HG03378 (cell line): ENCODE measurements around the gene ERCC1.

Experiments
- ATAC-seq: cut with Tn5 transposase; IDR thresholded peaks from one replicate; pipeline ENCODE4 v1.9.1; 2021; ENCODE audit warnings: mild to moderate bottlenecking, moderate library complexity; ENCODE audit not compliant: unreplicated experiment

The ERCC1 gene

GRCh38 chr19:45423589-45424190 is at the start of gene ERCC1:
TSS of gene ERCC1 (minus strand) at chr19:45423917. CDS start at chr19:45423374, 543 bp downstream.
- peak; percentile 51 for ATAC-seq

GRCh38 chr19:45473367-45473681 is 49.6 kb upstream of the ERCC1 start:
- ATAC-seq: no peak

GRCh38 chr19:45472563-45473366 is 49.0 kb upstream of the ERCC1 start:
- no peak for ATAC-seq

GRCh38 chr19:45471931-45472562 is 48.3 kb upstream of the ERCC1 start:
- ATAC-seq: no peak

- no peak for ATAC-seq
Measured at GRCh38 chr19:45471111-45471930, 47.6 kb upstream of the ERCC1 start.

- no peak for ATAC-seq
Measured at GRCh38 chr19:45470762-45471081, 47.0 kb upstream of the ERCC1 start.

- no peak for ATAC-seq
Measured at GRCh38 chr19:45469945-45470761, 46.4 kb upstream of the ERCC1 start.

GRCh38 chr19:45469132-45469944 is 45.6 kb upstream of the ERCC1 start:
- ATAC-seq: peak; percentile 48

- ATAC-seq: peak; percentile 26
Measured at GRCh38 chr19:45468803-45469131, 45.0 kb upstream of the ERCC1 start.

GRCh38 chr19:45468159-45468651 is 44.5 kb upstream of the ERCC1 start:
- peak; percentile 1 for ATAC-seq

- peak; percentile 46 for ATAC-seq
Measured at GRCh38 chr19:45467456-45468158, 43.9 kb upstream of the ERCC1 start, which contains the start of gene FOSB. TSS of gene FOSB (plus strand) at chr19:45467996. CDS start at chr19:45468587, 591 bp downstream.

- ATAC-seq: no peak
Measured at GRCh38 chr19:45467115-45467455, 43.4 kb upstream of the ERCC1 start.

GRCh38 chr19:45464852-45465441 is 41.2 kb upstream of the ERCC1 start:
- no peak for ATAC-seq

- ATAC-seq: no peak
Measured at GRCh38 chr19:45464274-45464673, 40.6 kb upstream of the ERCC1 start.

GRCh38 chr19:45463241-45463640 is 39.5 kb upstream of the ERCC1 start:
- no peak for ATAC-seq

- ATAC-seq: no peak
Measured at GRCh38 chr19:45462174-45462573, 38.5 kb upstream of the ERCC1 start.

- no peak for ATAC-seq
Measured at GRCh38 chr19:45460807-45461347, 37.2 kb upstream of the ERCC1 start.

GRCh38 chr19:45457776-45458175 is 34.1 kb upstream of the ERCC1 start:
- ATAC-seq: no peak

GRCh38 chr19:45456500-45456815 is 32.7 kb upstream of the ERCC1 start:
- no peak for ATAC-seq
